Mesendoderm (in vitro differentiated cells): ENCODE measurements around the gene SLC2A5.

Experiments
- DNase-seq: peaks from one replicate; pipeline ENCODE4 v3.0.0; 2013
- H2AK5ac ChIP-seq: 2 replicates; pipeline ENCODE4 v1.6.1; 2013; ENCODE audit warnings: low read length, inconsistent platforms
- H2BK120ac ChIP-seq: 2 replicates; pipeline ENCODE4 v1.6.1; 2013; ENCODE audit warnings: low read depth, mild to moderate bottlenecking, low read length, moderate library complexity, mixed read lengths
- H2BK15ac ChIP-seq: replicated peaks from 2 replicates; pipeline ENCODE4 v1.6.1; 2013; ENCODE audit warnings: low read depth, mild to moderate bottlenecking, moderate library complexity
- H2BK5ac ChIP-seq: 2 replicates; pipeline ENCODE4 v1.6.1; 2013; ENCODE audit warnings: low read length, inconsistent platforms
- H3K18ac ChIP-seq: 2 replicates; pipeline ENCODE4 v1.6.1; 2013; ENCODE audit warnings: mild to moderate bottlenecking, low read length, mixed read lengths
- H3K23ac ChIP-seq: one replicate; pipeline ENCODE4 v1.6.1; 2013; ENCODE audit warnings: low read length
- H3K27ac ChIP-seq: 2 replicates; pipeline ENCODE4 v1.5.1; 2013; ENCODE audit warnings: low read depth, mild to moderate bottlenecking, inconsistent platforms, low read length, moderate library complexity
- H3K27me3 ChIP-seq: 2 replicates; pipeline ENCODE4 v1.6.1; 2013; ENCODE audit warnings: low read length, control low read depth, mild to moderate bottlenecking, inconsistent platforms; ENCODE audit not compliant: insufficient read depth, poor library complexity
- H3K36me3 ChIP-seq: 2 replicates; pipeline ENCODE4 v1.6.1; 2013; ENCODE audit warnings: low read length, inconsistent platforms; ENCODE audit not compliant: control insufficient read depth, insufficient read depth
- H3K4ac ChIP-seq: one replicate; pipeline ENCODE4 v1.6.1; 2013; ENCODE audit warnings: low read depth, mild to moderate bottlenecking, low read length, moderate library complexity
- H3K4me1 ChIP-seq: 2 replicates; pipeline ENCODE4 v1.6.1; 2013; ENCODE audit warnings: low read depth, low read length, inconsistent platforms; ENCODE audit not compliant: control insufficient read depth
- H3K4me2 ChIP-seq: 2 replicates; pipeline ENCODE4 v1.6.1; 2013; ENCODE audit warnings: low read length
- H3K4me3 ChIP-seq: 2 replicates; pipeline ENCODE4 v1.5.1; 2013; ENCODE audit warnings: mild to moderate bottlenecking, low read length
- H3K56ac ChIP-seq: one replicate; pipeline ENCODE4 v1.6.1; 2013; ENCODE audit warnings: low read length
- H3K79me1 ChIP-seq: 2 replicates; pipeline ENCODE4 v1.6.1; 2013; ENCODE audit warnings: low read length, inconsistent platforms
- H3K79me2 ChIP-seq: 2 replicates; pipeline ENCODE4 v1.6.1; 2013; ENCODE audit warnings: mild to moderate bottlenecking, low read length; ENCODE audit not compliant: control insufficient read depth, insufficient read depth
- H3K9ac ChIP-seq: 2 replicates; pipeline ENCODE4 v1.6.1; 2013; ENCODE audit warnings: low read length, inconsistent platforms
- H4K5ac ChIP-seq: one replicate; pipeline ENCODE4 v1.6.1; 2013; ENCODE audit warnings: low read length
- H4K8ac ChIP-seq: one replicate; pipeline ENCODE4 v1.6.1; 2013; ENCODE audit warnings: low read depth, mild to moderate bottlenecking, control low read depth, low read length, moderate library complexity
- WGBS: extraction: QIAGEN DNeasy Blood & Tissue Kit; methylation state at CpG from one replicate; pipeline ENCODE4 v1.1.7; 2013; ENCODE audit warnings: low lambda C conversion rate, missing lambda C conversion rate; ENCODE audit not compliant: insufficient coverage; ENCODE audit errors: extremely low coverage; 5-methylcytosine and 5-hydroxymethylcytosine counted together

Gene SLC2A5

DNA sequence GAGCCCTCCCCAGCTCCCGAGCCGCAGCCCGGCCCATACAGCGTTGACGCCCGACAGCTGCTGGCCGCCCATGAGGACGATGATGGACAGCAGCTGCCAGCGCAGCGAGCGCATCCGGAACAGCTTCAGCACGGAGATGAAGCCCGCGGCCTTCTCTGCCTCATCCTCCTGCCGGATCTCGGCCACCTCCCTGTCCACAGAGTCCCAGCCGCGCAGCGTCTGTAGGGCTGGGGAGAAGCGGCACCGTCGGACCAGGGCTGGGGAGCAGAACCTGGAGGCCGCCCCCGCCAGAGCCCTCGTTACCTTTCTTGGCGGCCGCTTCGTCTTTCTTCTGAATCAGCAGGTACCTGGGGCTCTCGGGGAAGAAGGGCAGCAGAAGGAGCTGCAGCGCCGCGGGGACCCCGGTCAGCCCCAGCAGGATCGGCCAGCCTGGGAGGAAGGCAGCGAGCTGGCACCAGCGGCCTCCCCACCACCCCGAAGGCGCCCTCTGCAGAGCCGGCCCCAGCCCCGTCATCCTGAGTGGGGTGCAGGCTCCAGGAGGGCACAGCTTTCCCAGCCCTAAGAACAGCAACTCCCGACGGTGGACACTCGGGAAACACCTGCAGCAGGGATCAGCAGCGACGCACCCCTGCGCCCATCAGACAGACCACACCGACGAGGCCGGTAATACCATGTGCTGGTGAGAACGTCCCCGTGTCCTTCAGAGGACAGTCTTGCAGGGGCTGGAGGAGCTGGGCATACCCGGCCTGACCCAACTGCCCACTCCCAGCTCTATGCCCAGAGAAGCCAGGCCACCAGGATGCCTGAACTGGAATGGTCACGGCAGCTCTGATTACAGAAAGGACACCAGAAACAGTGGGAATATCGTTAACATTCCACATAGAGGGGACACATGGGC is 29.4 kb downstream of the SLC2A5 start:
- Histone ChIP-seq H3K27me3 (no peaks in the 10 kb centered on the region), H2BK15ac (no peak overlapping the region), H3K18ac (no peak overlapping the region), H3K4ac (no peak overlapping the region), H3K56ac (no peak overlapping the region), H3K4me2 (no peak overlapping the region), H2AK5ac (no peak overlapping the region), H4K5ac (no peak overlapping the region), H3K9ac (no peak overlapping the region), H3K4me1 (no peaks in the 10 kb centered on the region), H3K27ac (no peak overlapping the region), H3K79me2 (no peaks in the 10 kb centered on the region), H3K23ac (no peak overlapping the region), H4K8ac (no peak overlapping the region), H3K36me3 (no peaks in the 10 kb centered on the region), H3K79me1 (no peaks in the 10 kb centered on the region), H3K4me3 (no peak overlapping the region), H2BK5ac (no peak overlapping the region), H2BK120ac (no peak overlapping the region)
- no CpG with 5 or more reads among the region's 55 CpGs for WGBS
- no peak for DNase-seq

DNA sequence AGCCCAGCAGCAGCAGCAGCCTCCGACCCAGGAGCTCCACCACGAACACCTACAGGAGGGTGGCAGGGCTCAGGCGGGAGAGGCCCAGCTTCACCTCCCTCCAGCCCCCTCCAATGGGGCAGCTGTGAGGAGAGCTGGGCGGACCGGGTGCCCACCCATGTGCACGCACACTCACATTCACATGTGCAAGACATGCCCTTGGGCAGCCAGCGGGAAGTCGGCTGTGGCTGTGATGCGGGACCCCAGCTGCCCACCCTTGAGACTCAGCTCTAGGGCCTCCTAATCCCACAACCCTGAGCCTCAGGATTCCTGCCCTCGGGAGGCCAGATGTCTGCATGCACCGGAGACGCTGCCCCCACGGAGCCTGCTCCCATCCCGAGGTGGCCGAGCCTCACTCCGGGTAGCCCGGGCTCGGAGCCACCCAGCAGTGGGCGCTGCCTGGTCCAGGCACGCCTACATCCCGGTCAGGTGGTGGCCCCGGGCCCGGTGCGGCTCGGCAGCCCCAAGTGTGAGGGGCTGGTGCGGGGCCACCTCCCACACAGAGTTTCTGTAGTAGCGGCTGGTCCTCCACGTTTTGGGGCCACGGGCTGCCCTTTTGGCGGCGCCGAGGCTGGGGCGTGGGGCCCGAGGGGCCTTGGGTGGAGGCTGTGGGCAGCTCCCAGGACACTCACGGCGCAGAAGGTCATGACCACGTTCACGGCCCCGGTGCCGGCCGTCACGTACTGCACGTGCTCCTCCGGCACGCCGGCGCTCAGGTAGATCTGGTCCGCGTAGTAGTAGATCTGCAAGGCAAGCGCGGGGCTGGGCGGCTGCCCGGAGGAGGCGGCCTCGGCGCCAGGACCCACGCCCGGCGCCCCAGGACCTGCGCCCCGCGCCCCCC is 30.3 kb downstream of the SLC2A5 start:
- no peak overlapping the region for H3K4me3 ChIP-seq
- no peak for DNase-seq
- no peak overlapping the region for H3K56ac ChIP-seq
- no peaks in the 10 kb centered on the region for H3K27me3 ChIP-seq
- H3K9ac ChIP-seq, result no peak overlapping the region
- WGBS, result no CpG with 5 or more reads among the region's 62 CpGs
- H3K4me1 ChIP-seq, result no peaks in the 10 kb centered on the region
- no peak overlapping the region for H2BK120ac ChIP-seq
- no peak overlapping the region for H2BK5ac ChIP-seq
- no peaks in the 10 kb centered on the region for H3K79me2 ChIP-seq
- no peak overlapping the region for H2BK15ac ChIP-seq
- H3K4ac ChIP-seq, result no peak overlapping the region
- H4K5ac ChIP-seq, result no peak overlapping the region
- no peaks in the 10 kb centered on the region for H3K79me1 ChIP-seq
- H3K36me3 ChIP-seq, result no peaks in the 10 kb centered on the region
- H3K27ac ChIP-seq, result no peak overlapping the region
- H4K8ac ChIP-seq, result no peak overlapping the region
- H2AK5ac ChIP-seq, result no peak overlapping the region
- no peak overlapping the region for H3K18ac ChIP-seq
- H3K4me2 ChIP-seq, result no peak overlapping the region
- no peak overlapping the region for H3K23ac ChIP-seq

DNA sequence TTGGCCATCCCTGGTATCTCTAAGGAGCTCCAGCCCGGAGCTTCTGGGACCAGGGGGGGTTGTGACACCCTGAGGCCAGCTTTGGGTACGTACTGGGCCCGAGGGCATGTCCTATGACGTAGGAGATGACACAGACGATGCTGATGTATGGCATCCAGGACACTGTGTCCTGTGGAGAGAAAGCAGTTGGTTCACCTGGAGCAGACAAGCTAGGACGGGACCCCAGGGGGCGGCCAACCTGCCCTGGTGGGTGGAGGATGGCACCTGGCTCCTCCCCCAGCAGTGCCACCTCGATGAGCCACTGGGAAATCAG is 31.1 kb downstream of the SLC2A5 start:
- no peak overlapping the region for H3K27ac ChIP-seq
- no peak overlapping the region for H4K8ac ChIP-seq
- no peaks in the 10 kb centered on the region for H3K79me2 ChIP-seq
- H3K4me1 ChIP-seq, result no peaks in the 10 kb centered on the region
- H3K4ac ChIP-seq, result no peak overlapping the region
- no peaks in the 10 kb centered on the region for H3K27me3 ChIP-seq
- no peaks in the 10 kb centered on the region for H3K36me3 ChIP-seq
- no peak overlapping the region for H4K5ac ChIP-seq
- H3K56ac ChIP-seq, result no peak overlapping the region
- no peaks in the 10 kb centered on the region for H3K79me1 ChIP-seq
- DNase-seq, result no peak
- no peak overlapping the region for H3K9ac ChIP-seq
- H2BK5ac ChIP-seq, result no peak overlapping the region
- WGBS, result no CpG with 5 or more reads among the region's 8 CpGs
- H3K4me2 ChIP-seq, result no peak overlapping the region
- no peak overlapping the region for H3K18ac ChIP-seq
- no peak overlapping the region for H3K23ac ChIP-seq
- H2AK5ac ChIP-seq, result no peak overlapping the region
- no peak overlapping the region for H2BK120ac ChIP-seq
- H3K4me3 ChIP-seq, result no peak overlapping the region
- no peak overlapping the region for H2BK15ac ChIP-seq

DNA sequence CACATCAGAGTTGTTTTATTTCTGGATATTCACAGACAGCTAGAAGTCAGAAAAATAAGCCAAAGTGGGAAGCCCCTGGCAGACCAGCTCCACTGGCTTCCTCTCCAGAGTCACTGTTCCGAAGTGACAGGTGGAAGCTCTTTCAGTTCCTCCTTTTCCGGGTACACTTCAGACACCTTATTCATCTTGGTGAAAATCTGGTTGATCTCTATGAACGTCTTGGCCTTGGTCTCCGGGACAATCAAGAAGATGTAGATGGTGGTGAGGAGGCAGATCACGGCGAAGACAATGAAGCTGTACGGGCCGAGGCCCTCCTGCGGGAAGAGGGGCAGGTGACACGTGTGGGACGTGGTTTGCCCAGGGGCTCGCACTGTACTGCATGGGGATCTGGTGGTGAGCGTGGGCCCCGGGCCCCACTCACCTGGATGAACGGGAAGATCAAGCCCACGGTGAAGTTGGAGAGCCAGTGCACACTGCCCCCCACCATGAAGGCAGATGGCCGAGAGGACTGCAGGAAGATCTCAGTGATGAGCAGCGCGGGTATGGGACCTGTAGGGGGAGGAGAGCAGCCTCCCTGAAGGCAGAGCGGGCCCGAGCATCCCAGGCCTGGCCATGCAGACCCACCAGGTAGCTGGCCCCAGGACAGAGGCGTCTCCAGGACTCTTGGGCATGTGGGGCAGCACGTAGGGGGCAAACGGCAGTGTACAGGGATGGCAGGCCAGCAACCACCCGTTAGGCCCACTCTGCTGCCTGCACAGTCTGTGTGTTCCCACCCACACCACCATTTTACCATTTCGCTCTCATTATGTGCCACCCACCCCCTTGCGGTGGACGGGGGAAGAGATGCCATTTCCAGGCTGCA is 31.7 kb downstream of the SLC2A5 start:
- no CpG with 5 or more reads among the region's 28 CpGs for WGBS

DNA sequence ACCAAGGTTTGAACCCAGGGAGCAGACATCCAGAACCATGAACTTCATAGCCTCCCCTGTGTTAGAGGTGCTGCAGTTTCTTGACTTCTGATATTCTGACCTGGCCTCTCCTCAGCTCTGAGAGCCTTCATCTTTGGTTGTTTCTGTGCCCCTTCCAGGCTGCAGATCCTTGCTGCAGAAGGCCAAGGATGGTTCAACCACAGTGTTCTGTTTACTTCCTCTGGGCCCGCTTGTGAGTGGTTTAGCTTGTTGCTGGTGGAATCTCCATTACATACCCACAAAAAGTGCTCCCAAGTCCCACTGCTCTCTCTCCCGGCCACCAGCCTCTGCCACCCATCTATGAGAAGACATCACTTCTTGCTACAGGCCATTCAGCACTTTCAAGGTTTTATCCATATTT is 34.2 kb downstream of the SLC2A5 start:
- WGBS, result no CpG with 5 or more reads among the region's 2 CpGs
- Histone ChIP-seq H2AK5ac (no peak overlapping the region), H3K4me3 (no peak overlapping the region), H3K18ac (no peak overlapping the region), H2BK120ac (no peak overlapping the region), H3K27ac (no peak overlapping the region), H3K4me1 (no peaks in the 10 kb centered on the region), H2BK5ac (no peak overlapping the region), H3K23ac (no peak overlapping the region), H4K5ac (no peak overlapping the region), H3K36me3 (no peaks in the 10 kb centered on the region), H4K8ac (no peak overlapping the region), H3K9ac (no peak overlapping the region), H3K4me2 (no peak overlapping the region), H3K27me3 (no peaks in the 10 kb centered on the region), H3K79me1 (no peaks in the 10 kb centered on the region), H3K4ac (no peak overlapping the region), H2BK15ac (no peak overlapping the region), H3K56ac (no peak overlapping the region), H3K79me2 (no peaks in the 10 kb centered on the region)
- no peak for DNase-seq

More for the DNA sequence above, 31.7 kb downstream of the SLC2A5 start:
- Histone ChIP-seq H3K36me3 (no peaks in the 10 kb centered on the region), H3K4me3 (no peak overlapping the region), H3K18ac (no peak overlapping the region), H3K9ac (no peak overlapping the region), H2AK5ac (no peak overlapping the region), H3K79me1 (no peaks in the 10 kb centered on the region), H4K5ac (no peak overlapping the region), H2BK15ac (no peak overlapping the region), H3K27ac (no peak overlapping the region), H2BK120ac (no peak overlapping the region), H3K56ac (no peak overlapping the region), H3K4me2 (no peak overlapping the region), H2BK5ac (no peak overlapping the region), H3K23ac (no peak overlapping the region), H3K4me1 (no peaks in the 10 kb centered on the region), H3K27me3 (no peaks in the 10 kb centered on the region), H3K79me2 (no peaks in the 10 kb centered on the region), H3K4ac (no peak overlapping the region), H4K8ac (no peak overlapping the region)
- DNase-seq, result no peak
